ENCODE results near the gene ELFN1. TPM values are rescaled to one million over a fixed set of nuclear protein-coding genes. Genes with fewer than 3 reads are reported as not detected.

The ELFN1 gene
- total RNA-seq, 4 donors from 2014 or later = 0.51 to 6.7 (median 3.6) TPM

- intact Hi-C loops (cut with DNase I; ENCODE audit: low total_unique reads) = no loop called here
- H3K36me3 ChIP-seq = no peaks in the 10 kb centered on the region
- no peaks in the 10 kb centered on the region for H3K9me3 ChIP-seq
- H3K27ac ChIP-seq = no peak overlapping the region
- TF ChIP-seq CTCF (IDR thresholded peaks at IDR 0.05) (no peak), POLR2A (IDR thresholded peaks at IDR 0.05) (no peak)
- H3K4me1 ChIP-seq = peaks cover 0 to 16% of the 10 kb centered on the region in 2 donors
- H3K27me3 ChIP-seq = no peaks in the 10 kb centered on the region
- H3K4me3 ChIP-seq = no peak overlapping the region
- no peak for DNase-seq
These were observed 23.7 kb upstream of the ELFN1 start for GRCh38 chr7:1646391-1646790.

GRCh38 chr7:1646957-1647891 lies 22.9 kb upstream of the ELFN1 start:
- intact Hi-C loops (cut with DNase I; ENCODE audit: low total_unique reads) = no loop called here
- H3K4me1 ChIP-seq = peaks cover 0 to 16% of the 10 kb centered on the region in 2 donors
- TF ChIP-seq CTCF (IDR thresholded peaks at IDR 0.05) (no peak), POLR2A (IDR thresholded peaks at IDR 0.05) (no peak)
- H3K9me3 ChIP-seq = no peaks in the 10 kb centered on the region
- H3K27me3 ChIP-seq = no peaks in the 10 kb centered on the region
- no peaks in the 10 kb centered on the region for H3K36me3 ChIP-seq
- no peak overlapping the region for H3K4me3 ChIP-seq
- DNase-seq = peak in 1 of 2 donors; percentile 54
- H3K27ac ChIP-seq = no peak overlapping the region

- Histone ChIP-seq H3K9me3 (no peaks in the 10 kb centered on the region), H3K4me1 (peaks cover 0 to 16% of the 10 kb centered on the region in 2 donors), H3K27ac (no peak overlapping the region), H3K27me3 (no peaks in the 10 kb centered on the region), H3K4me3 (peak overlapping the region in 1 of 2 donors; percentile 1), H3K36me3 (no peaks in the 10 kb centered on the region)
- peak in 1 of 2 donors; percentile 60 for DNase-seq
- TF ChIP-seq POLR2A (IDR thresholded peaks at IDR 0.05) (no peak), CTCF (IDR thresholded peaks at IDR 0.05) (no peak)
- intact Hi-C loops (cut with DNase I; ENCODE audit: low total_unique reads) = no loop called here
These were observed 22.0 kb upstream of the ELFN1 start for GRCh38 chr7:1647961-1648672.

- no peak for DNase-seq
- TF ChIP-seq CTCF (IDR thresholded peaks at IDR 0.05) = no peak
- TF ChIP-seq POLR2A (IDR thresholded peaks at IDR 0.05) = no peak
- Histone ChIP-seq H3K36me3 (no peaks in the 10 kb centered on the region), H3K27me3 (no peaks in the 10 kb centered on the region), H3K4me3 (no peak overlapping the region), H3K9me3 (no peaks in the 10 kb centered on the region), H3K4me1 (peaks cover 0 to 16% of the 10 kb centered on the region in 2 donors), H3K27ac (no peak overlapping the region)
- intact Hi-C loops (cut with DNase I; ENCODE audit: low total_unique reads) = no loop called here
These were observed 20.2 kb upstream of the ELFN1 start for GRCh38 chr7:1649751-1650326.

Measured in uterus (tissue), 4 donors.